ENCODE data around the gene TPST2.
A peak's percentile ranks its signal among the peaks of the same experiment; 100 is the strongest.
"Not testable (repeated sequence)": the region's sequence is repeated elsewhere in the genome, so short reads cannot be mapped to it uniquely, and the experiment has no call there.

TPST2 gene

DNA sequence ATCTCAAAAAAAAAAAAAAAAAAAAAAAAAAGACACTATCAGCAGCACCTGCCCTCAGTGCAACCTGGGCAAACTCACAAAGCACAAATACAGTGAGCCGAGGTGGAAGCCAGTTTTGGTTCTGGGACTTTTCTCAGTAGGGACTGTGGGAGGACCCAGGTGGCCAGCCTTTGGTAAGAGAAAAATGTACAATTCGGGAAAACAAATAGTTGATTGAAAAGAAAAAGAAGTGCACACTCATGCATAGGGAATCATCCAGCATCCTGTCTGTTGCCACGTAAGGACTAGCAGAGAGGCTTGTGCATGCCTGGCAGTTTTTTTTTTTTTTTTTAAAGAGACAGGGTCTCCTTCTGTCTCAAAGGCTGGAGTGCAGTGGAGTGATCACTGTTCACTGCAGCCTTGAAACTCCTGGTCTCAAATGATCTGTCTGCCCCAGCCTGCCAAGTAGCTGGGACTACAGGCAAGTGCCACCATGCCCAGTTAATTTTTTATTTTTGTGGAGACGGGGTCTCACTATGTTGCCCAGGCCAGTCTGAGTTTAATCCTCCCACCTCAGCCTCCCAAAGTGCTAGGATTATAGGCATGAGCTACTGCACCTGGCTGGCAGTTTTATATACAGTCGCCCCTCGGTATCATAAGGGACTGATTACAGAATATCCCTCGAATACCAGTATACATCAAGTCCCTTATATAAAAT is 36.7 kb downstream of the TPST2 start:
- no peak for DNase-seq

DNA sequence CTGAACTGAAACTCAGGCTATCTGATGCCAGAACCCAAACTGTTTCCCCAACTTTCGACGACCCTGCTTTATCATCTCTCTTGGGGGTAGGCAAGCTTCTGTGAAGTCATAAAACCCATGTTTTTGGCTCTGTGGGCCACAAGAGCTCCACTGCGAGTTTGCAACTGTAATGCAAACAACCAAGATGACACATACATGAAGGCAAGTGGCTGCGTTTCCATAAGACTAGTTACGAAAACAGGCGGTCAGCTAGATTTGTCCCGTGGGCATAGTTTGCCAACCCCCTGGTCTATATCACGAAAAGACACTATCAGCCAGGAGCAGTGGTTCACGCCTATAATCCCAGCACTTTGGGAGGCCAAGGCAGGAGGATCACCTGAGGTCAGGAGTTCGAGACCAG is 37.5 kb downstream of the TPST2 start:
- DNase-seq = no peak

DNA sequence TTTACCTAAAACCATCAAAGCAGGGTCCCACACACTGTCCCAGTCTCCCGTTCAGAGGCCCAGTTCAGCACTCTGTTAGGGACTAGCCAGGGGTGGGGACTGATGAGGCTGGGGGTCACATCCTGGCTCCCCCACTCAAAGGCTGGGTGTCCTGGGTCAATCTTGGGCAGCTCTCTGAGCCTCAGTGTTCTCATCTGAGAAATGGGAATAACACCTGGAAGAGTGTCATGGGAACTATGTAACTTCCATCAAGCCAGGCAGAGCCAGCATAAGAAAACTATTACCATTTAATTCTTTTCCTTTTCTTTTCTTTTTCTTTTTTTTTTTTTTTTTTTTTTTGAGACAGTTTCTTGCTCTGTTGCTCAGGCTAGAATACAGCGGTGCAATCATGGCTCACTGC is 38.4 kb downstream of the TPST2 start:
- DNase-seq = no peak

DNA sequence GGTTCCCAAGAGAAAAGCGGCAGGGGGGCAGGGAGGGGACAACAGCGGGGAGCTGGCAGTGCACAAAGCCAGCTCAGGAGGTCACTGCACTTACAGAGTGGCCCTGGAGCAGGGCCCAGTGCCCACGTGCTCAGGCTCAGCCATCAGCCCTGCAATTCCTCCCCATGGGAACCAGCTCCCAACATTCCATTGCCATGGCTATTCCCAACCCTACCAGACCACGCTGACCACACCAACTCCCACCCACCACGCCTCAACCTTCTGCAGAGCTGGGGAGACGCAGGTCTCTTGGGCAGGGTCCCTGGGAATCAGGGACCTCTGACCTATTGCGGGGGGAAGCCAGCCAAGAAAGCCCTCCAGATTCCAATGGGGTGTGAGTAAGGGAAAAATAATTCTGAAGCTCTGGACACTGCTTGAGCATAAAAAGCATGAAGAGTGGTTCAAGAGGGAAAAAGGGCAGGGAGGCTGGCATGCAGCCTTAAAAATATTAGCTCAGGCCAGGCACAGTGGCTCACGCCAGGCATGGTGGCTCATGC is 39.4 kb downstream of the TPST2 start:
- no peak for DNase-seq

DNA sequence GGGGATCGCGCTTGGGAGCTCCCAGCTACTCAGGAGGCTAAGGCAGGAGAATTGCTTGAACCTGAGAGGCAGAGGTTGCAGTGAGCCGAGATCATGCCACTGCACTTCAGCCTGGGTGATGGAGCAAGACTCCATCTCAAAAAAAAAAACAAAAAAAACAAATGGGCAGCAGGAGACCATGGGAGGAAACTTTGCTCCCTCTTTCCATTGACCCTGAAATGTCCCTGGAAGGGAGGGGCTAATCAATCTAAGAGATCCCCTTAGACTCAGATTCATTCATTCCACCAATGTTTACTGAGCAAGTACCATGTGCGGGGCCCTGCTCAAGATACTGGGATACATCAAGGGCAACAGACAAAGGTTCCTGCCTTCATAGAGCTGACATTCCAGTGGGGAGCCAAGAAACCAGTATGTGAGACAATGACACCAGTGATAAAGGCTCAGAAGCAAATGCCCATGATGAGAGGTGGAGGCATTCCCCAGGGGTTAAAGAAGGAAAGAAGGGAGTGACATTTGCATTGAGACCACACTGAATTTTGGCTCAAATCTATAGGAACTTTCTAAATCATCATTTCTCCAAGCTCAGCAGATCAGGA is 39.9 kb downstream of the TPST2 start:
- DNase-seq = no peak

DNA sequence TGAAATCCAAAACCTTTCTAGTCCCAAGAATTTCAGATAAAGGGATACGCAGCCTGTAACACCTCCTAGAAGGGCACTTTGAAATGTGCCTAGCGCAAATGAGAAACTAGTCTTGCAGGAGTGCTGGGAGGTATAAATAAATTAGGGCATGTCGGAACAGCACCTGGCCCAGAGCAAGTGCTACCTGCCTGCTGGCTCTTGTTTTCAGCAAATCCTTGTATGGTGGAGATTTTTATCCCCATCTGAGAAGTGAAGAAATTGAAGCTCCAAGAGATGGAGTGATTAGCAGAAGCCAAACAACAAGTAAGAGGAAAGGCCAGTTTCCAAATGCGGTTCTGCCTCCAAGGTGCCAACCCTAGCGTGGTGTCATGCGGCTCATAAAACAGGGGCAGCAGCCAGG is 40.9 kb downstream of the TPST2 start:
- no peak for DNase-seq

DNA sequence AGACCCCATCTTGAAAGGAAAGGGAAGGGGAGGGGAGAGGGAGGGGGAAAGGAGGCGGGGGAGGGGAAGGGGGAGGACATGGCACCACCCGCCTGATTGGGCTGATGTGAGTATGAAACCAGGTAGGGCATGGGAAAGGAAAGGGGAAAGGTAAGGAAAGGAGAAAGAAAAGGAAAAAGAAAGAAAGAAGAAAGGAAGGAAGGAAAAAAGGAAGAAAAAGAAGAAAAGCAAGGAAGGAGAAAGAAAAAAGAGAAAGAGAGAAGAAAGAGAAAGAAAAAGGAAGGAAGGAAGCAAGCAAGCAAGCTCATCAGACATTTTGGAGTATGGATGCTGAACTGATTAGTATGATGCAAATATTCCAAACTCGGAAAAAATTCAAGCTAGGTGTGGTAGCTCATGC is 41.6 kb downstream of the TPST2 start:
- no peak for DNase-seq

DNA sequence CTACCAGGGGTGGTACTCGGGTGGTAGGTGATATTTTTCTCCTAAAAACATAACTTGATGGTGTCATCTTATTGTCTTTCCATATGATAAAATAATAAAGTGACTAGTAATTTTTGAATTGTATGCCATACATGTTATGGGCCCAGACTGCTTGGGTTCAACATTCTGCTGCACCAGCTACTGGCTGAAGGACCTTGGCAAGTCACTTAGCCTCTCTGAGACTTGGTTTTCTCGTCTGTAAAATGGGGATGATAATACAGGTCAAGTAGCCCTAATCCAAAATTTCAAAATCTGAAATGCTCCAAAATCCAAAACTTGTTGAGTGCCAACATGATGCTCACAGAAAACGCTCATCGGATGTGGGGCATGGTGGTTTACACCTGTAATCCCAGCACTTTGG is 42.1 kb downstream of the TPST2 start:
- no peak for DNase-seq

DNA sequence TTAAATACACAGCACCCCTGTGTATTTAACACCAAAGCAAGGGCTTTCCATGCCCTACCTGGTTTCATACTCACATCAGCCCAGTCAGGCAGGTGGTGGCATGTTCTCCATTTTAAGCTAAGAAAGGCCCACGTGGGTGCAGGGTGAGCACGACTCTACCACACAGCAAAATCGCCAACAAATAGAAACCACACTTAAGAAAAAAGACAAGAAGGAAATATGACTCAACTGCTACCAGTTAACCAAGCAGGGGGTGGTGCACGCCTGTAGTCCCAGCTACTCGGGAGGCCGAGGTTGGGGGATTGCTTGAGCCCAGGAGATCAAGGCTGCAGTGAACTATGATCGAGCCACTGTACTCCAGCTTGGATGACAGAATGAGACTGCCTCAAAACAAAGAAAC is 42.5 kb downstream of the TPST2 start:
- peak; percentile 19 for DNase-seq

DNA sequence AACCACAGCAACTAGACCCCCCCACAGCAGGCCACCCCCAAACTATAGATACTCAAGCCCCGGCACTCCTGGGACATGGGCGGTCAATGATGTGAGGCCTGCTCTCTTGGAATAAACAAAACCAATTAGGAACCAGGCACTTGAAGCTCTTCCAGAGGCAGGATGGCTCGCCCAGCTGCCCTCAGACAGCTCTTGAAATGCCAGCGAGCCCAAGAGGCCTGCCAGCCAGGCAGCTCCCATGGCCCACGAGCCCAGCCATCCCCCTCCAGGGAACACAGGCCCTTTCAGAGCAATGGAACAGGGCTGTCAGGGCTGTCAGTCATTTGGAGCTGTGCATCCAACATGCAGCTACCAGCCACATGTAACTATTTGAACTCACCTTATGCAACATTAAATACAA is 43.6 kb downstream of the TPST2 start:
- DNase-seq = no peak

DNA sequence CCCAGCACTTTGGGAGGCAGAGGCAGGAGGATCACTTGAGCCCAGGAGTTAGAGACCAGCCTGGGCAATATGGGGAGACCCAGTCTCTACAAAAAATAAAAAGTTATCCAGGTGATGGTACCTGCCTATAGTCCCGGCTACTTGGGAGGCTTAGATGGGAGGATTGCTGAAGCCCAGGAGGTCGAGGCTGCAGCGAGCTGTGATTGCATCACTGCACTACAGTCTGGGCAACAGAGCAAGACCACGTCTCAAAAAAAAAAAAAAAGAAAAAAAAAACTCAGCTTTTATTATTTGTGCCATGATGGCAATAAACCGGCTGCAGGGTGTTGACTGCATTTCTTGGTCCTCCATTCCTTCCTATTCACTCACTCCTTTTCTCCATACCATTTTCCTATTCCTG is 44.1 kb downstream of the TPST2 start:
- no peak for DNase-seq

DNA sequence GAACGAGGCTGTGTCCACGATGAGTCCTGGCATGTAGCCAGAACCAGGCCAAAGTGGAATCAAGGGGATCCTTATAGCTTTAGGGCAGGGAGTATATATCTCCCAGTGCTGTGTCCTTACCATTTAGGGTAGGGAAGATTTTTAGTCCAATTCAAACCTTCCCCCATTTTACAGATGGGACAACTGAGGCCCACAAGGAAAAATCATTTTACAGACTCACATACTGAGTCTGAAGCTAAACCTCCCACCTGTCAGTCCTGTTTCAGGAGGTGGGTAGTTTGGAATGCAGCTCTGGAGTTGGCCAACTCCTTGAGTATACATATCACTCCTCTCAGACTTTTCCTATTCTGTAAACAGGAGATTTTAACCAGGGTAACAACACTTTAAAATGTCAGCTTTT is 44.5 kb downstream of the TPST2 start:
- no peak for DNase-seq

DNA sequence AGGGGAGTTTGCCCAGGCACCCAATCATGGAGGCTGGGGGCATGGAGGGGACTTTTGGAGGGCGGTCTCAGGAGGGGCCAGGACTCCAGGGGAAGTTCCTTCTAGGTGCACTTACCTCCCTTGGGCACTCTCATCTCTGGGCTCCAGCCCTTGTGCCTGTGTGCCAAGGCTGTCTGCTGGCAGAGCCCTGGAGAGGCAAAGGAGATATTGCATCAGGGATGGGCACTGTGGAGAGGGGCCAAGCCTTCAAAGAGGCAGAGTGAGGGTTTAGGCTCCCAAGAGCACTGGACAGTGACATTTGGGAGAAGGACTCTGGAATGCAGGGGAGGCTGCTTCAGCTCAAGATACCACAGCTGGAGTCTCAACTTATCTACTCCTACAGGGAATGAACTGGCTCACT is 45.4 kb downstream of the TPST2 start:
- DNase-seq = no peak

DNA sequence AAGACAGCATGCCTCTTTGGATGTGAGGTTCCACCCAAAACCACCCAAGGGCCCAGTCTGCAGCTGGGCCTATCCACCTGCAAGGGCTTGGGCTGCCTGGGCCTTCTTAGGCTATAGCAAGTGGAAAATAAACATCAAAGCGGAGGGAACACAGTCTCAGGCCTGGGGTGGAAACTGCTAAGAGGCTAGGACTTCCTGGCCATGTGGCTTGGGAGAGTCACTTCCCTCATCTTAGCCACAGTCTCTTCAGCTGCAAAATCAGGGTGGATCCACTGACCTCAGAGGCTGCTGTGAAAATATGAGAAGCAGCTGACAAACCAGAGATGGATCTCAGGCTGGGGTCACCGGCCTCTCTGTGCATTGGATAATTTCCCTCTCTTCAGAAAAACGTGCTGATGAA is 47.1 kb downstream of the TPST2 start:
- DNase-seq = no peak

DNA sequence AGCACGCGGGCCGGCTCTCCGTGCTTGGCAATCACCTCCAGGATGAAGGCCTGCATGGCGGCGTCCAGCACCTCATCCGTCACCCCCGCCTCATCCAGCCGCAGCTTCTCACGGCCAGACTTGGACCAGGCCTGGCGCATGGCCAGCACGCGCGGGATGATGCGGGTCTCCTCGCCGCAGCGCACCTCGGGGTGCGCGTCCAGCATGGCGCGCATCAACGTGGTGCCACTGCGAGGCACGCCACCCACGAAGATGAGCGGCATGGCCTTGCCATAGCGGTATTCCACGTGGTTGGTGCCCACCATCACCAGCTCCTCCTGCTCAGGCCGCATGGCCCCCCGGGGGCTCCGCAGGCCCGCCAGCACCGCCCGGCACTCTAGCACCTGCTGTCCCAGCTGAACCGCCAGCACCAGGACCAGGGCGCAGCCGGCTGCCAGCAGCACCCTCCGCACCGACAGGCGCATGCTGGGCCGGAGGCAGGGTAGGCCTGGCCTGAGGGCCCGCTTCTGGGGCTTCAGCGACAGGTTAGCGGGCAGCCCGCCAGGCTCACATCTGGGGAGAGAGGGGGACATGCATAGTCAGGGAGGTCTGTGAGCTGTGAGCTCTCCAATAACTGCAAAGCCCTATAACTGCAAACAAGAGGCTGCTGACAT is 48.6 kb downstream of the TPST2 start:
- DNase-seq = no peak

DNA sequence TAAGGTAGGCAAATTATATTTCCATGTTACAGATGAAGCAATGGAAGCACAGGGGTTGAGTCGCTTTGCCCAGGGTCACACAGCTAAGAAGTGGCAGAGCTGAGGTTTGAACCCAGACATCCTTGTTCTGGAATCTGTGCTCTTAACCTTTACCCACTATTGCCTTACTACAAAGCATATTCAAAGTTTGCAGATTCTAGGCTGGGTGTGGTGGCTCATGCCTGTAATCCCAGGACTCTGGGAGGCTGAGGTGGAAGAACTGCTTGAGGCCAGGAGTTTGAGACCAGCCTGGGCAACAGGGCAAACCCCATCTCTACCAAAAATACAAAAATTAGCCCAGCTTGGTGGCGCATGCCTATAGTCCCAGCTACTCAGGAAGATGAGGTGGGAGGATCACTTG is 49.8 kb downstream of the TPST2 start:
- DNase-seq = no peak

DNA sequence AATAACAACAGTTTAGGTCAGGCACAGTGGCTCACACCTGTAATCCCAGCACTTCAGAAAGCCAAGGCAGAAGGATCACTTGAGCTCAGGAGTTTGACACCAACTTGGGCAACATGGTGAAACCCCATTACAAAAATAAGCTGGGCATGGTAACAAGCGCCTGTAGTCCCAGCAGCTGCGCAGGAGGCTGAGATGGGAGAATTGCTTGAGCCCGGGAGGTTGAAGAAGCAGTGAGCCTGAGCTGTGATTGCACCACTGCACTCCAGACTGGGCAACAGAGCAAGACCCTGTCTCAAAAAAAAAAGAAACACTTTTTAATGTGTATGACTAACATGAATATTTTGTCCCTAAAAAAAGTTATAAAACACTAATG is 53.2 kb downstream of the TPST2 start:
- no peak for DNase-seq

DNA sequence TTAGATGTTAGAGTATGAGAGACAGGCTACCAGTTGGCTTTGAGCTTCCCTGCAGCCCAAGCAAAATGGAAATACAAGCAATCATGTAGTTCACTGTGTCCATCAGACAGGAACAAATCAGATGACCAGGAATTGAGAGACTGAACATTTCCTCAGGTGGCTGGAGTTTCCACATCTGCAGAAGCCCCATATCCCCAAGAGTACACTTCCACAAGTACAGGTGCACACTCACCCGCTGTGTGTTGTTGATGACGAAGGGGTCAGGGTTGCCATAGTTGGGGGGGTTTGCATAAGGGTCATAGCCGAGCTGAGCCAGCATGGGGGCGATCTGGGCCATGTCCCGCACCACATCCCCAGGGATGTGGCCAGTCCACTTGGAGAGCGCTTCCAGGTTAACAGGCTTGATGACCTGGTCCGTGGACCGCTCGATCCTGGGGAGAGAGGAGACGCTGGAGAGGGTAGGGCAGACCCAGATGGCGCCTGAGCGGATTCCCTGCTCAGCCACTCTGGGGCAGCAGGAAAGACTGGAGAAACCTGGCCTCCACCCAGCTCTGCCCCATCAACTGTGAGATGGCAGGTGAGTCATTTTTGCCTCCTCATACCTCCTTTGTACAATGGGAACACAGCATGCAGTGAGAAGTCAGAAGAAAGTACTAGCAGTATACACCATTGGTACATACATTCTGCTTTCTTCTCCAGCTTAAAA is 53.7 kb downstream of the TPST2 start:
- DNase-seq = no peak

DNA sequence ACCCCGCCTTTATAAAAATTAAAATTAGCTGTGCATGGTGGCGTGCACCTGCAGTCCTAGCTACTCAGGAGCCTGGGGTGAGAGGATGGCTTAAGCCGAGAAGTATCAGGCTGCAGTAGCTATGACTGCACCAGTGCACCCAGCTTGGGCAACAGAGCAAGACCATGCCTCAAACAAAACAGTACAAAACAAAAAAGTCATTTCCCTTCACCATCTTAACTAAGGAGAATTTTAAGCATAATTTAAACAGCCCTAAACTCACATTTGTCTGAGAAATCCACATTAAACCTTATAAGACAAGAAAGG is 54.4 kb downstream of the TPST2 start:
- DNase-seq = no peak

DNA sequence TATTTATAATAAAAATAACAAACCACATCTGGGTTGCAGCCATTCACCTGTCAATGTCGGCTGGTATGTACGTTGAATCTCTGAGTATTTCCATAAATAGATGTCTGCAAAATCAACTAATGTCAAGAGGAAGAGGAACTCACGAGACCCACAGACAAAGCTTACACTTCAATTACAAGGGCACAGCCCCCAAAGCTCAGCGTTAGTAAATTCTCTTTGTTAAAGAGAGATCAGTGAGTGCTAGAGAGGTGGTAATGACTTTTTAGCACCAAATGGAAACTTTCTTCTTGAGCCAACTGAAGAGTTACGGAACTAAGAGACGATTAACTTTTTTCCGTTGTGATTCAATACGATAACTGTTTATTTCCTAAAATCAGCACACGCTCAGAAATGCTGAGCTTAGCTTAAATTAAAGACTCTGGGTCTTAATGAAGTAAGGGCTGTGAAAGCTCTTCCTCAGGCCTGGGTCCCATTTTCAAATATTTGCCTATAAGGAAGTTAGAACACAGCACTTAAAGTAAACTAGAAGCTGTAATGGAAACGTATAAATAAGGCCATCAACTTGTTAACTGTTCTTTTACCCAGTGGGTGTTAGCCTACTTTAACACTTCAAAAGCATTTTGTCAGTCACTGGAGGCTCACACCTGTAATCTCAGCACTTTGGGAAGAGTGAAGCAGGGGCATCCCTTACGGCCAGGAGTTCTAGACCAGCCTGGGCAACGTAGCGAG is 54.9 kb downstream of the TPST2 start:
- no peak for DNase-seq

DNA sequence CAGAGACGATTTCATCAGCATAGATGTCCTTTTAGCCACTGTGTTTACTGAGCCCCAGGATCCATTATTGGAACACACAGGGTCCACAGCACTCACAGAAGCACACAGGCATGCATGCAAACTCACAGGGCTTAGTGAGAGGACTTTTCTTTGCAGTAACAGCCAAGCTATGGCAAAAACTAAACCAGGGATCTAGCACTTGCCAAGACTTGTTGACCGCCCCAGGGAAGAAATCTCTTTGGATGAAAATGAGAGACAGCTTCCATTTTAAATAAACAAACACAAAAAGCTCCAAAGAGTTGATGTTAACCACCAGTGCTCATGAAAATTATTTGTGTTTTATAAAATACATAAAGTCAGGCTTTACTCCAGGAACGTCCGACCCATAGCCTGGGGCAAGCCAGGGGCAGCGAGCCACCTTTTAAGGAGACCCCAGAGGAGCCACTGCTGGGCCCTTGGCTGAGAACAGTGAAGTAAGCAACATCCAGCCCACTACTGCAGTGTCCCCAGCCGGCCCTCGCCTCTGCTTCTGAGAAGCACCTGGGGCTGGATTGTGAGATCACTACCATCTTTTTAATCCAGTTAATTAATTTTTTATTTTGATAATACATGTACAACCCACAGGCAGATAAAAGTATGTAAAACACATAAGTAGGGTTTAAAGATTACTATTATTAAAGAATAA is 55.6 kb downstream of the TPST2 start:
- no peak for DNase-seq

DNA sequence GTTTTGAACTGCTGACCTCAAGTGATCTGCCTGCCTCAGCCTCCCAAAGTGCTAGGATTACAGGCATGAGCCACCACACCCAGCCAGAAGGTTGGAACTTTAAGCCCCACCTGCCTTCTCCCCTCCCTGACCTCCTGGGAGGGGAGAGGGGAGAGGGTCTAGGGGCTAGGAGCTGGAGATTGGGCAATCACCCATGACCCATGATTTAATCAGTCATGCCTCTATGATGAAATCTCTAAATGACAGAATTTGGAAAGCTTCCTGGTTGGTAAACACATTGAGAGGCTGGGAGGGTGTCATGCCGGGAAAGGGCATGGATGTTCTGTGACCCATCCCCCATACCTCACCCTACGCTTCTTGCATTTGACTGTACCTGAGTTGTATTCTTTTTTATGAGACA is 60.6 kb downstream of the TPST2 start:
- no peak for DNase-seq

DNA sequence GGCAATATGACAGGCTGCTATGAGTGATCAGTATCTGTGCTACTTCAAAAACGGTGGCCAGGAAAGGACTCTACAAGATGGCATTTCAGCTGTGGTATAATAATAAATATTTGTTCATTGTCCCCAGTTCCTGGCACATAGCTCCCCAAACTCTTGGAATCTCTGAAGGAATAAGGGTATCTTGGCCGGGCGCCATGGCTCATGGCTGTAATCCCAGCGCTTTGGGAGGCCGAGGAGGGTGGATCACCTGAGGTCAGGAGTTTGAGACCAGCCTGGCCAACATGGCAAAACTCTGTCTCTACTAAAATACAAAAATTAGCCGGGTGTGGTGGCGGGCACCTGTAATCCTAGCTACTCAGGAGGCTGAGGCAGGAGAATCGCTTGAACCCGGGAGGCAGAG is 61.4 kb downstream of the TPST2 start:
- not testable (repeated sequence) for DNase-seq
